Measurements from ENCODE around the gene PRPF8.

DNA sequence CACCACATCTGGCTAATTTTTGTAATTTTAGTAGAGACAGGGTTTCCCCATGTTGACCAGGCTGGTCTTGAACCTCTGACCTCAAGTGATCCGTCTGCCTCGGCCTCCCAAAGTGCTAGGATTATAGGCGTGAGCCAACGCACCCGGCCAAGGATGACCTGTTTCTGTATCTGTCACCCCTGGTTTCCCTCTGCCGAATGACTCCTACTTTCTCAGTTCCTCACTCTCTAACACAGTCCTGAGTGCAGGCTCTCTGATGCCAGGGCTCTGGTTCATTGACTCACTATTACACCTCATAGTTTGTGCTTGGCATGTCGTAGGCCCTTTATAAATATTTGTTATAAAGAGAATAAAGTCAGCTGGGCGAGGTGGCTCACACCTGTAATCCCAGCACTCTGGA is 10.7 kb upstream of the PRPF8 start:
- TF ChIP-seq EZH2 (IDR thresholded peaks at IDR 0.05; ENCODE audit: insufficient read depth, low read length), result no peak
- TF ChIP-seq, protein P1, sequence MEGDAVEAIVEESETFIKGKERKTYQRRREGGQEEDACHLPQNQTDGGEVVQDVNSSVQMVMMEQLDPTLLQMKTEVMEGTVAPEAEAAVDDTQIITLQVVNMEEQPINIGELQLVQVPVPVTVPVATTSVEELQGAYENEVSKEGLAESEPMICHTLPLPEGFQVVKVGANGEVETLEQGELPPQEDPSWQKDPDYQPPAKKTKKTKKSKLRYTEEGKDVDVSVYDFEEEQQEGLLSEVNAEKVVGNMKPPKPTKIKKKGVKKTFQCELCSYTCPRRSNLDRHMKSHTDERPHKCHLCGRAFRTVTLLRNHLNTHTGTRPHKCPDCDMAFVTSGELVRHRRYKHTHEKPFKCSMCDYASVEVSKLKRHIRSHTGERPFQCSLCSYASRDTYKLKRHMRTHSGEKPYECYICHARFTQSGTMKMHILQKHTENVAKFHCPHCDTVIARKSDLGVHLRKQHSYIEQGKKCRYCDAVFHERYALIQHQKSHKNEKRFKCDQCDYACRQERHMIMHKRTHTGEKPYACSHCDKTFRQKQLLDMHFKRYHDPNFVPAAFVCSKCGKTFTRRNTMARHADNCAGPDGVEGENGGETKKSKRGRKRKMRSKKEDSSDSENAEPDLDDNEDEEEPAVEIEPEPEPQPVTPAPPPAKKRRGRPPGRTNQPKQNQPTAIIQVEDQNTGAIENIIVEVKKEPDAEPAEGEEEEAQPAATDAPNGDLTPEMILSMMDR (IDR thresholded peaks at IDR 0.05; ENCODE audit: insufficient read depth, low read depth, low read length), result no peak

All from astrocyte (in vitro differentiated cells and primary cell).